Measurements from ENCODE around the gene MAGI2. TPM values are rescaled to one million over a fixed set of nuclear protein-coding genes. Genes with fewer than 3 reads are reported as not detected.

The MAGI2 gene
- total RNA-seq, 2 donors from 2014 or later, result 10.3 to 19.2 TPM

DNA sequence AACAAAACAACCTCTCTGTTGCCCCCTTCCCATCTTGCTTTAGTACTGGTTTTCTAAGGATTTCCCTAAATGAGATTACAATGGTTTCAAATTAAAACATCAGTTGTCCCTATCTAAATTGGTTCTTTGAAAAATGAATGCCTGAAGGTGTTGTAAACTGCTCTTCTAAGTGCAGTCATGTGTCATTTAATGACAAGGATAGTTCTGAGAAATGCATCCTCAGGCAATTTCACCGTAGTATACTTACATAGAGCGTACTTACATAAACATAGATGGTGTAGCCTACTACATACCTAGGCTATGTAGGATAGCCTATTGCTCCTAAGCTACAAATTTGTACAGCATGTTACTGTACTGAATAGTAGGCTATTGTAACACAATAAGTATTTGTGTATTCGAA lies 278.1 kb downstream of the MAGI2 start:
- no peak overlapping the region for H3K27ac Mint-ChIP-seq
- peaks cover 6% of the 10 kb centered on the region for H3K9me3 Mint-ChIP-seq
- DNase-seq, result no peak
- H3K36me3 ChIP-seq (ENCODE audit: control insufficient read depth, insufficient read depth, low read length), result no peaks in the 10 kb centered on the region
- no peak overlapping the region for H3K4me3 ChIP-seq (ENCODE audit: low read length)
- H3K4me3 Mint-ChIP-seq, result no peak overlapping the region
- no peak overlapping the region for H3K27ac ChIP-seq (ENCODE audit: low read depth, low read length)
- H3K9ac ChIP-seq (ENCODE audit: extremely low read depth, low read length, poor library complexity, severe bottlenecking), result no peak overlapping the region
- H3K36me3 Mint-ChIP-seq (ENCODE audit: low read depth), result no peaks in the 10 kb centered on the region
- 88% methylated on average over 3 of the region's 3 CpGs; no CpG with 5 or more reads in 1 of the 2 experiments for WGBS, 2 experiments (ENCODE audit: insufficient coverage in 1 of 2, insufficient read length in 1 of 2)
- H3K4me1 ChIP-seq (ENCODE audit: control insufficient read depth, insufficient read depth, low read length), result no peaks in the 10 kb centered on the region
- no peaks in the 10 kb centered on the region for H3K27me3 ChIP-seq (ENCODE audit: control insufficient read depth, insufficient read depth, low read length, poor library complexity, severe bottlenecking)
- no peaks in the 10 kb centered on the region for H3K9me3 ChIP-seq (ENCODE audit: control insufficient read depth, low read length)
- H3K27me3 Mint-ChIP-seq (ENCODE audit: insufficient read depth), result peaks cover 2% of the 10 kb centered on the region
- no peaks in the 10 kb centered on the region for H3K4me1 Mint-ChIP-seq
- no peak for TF ChIP-seq CTCF (conservative IDR thresholded peaks at IDR 0.05)

- WGBS, 2 experiments (ENCODE audit: insufficient coverage in 1 of 2, insufficient read length in 1 of 2), result 100% methylated on average over 1 of the region's 1 CpG
- Histone ChIP-seq H3K9ac (ENCODE audit: extremely low read depth, low read length, poor library complexity, severe bottlenecking) (no peak overlapping the region), H3K36me3 (ENCODE audit: control insufficient read depth, insufficient read depth, low read length) (no peaks in the 10 kb centered on the region), H3K4me1 (ENCODE audit: control insufficient read depth, insufficient read depth, low read length) (no peaks in the 10 kb centered on the region), H3K27me3 (ENCODE audit: control insufficient read depth, insufficient read depth, low read length, poor library complexity, severe bottlenecking) (no peaks in the 10 kb centered on the region), H3K4me3 (ENCODE audit: low read length) (peak overlapping the region; percentile 53), H3K27ac (ENCODE audit: low read depth, low read length) (no peak overlapping the region), H3K9me3 (ENCODE audit: control insufficient read depth, low read length) (peaks cover 73% of the 10 kb centered on the region)
- H3K9me3 Mint-ChIP-seq, result peaks cover 60% of the 10 kb centered on the region
- DNase-seq, result no peak
- H3K36me3 Mint-ChIP-seq (ENCODE audit: low read depth), result no peaks in the 10 kb centered on the region
- no peaks in the 10 kb centered on the region for H3K4me1 Mint-ChIP-seq
- no peak overlapping the region for H3K4me3 Mint-ChIP-seq
- H3K27ac Mint-ChIP-seq, result no peak overlapping the region
- TF ChIP-seq CTCF (conservative IDR thresholded peaks at IDR 0.05), result no peak
- no peaks in the 10 kb centered on the region for H3K27me3 Mint-ChIP-seq (ENCODE audit: insufficient read depth)
Observed at GRCh38 chr7:79165225-79165624, 288.2 kb downstream of the MAGI2 start.

- WGBS, 2 experiments (ENCODE audit: insufficient coverage in 1 of 2, insufficient read length in 1 of 2), result 92 to 100% methylated on average over 2 to 5 of the region's 5 CpGs
- no peak for TF ChIP-seq CTCF (conservative IDR thresholded peaks at IDR 0.05)
Observed at GRCh38 chr7:79159040-79159664, 294.3 kb downstream of the MAGI2 start.

More at GRCh38 chr7:79159040-79159664, 294.3 kb downstream of the MAGI2 start:
- H3K4me3 ChIP-seq (ENCODE audit: low read length), result peak overlapping the region; percentile 32
- Mint-ChIP-seq H3K4me3 (no peak overlapping the region), H3K27me3 (ENCODE audit: insufficient read depth) (no peaks in the 10 kb centered on the region), H3K27ac (no peak overlapping the region), H3K4me1 (no peaks in the 10 kb centered on the region), H3K9me3 (peaks cover 59% of the 10 kb centered on the region), H3K36me3 (ENCODE audit: low read depth) (no peaks in the 10 kb centered on the region)
- DNase-seq, result no peak
- no peaks in the 10 kb centered on the region for H3K27me3 ChIP-seq (ENCODE audit: control insufficient read depth, insufficient read depth, low read length, poor library complexity, severe bottlenecking)
- no peaks in the 10 kb centered on the region for H3K4me1 ChIP-seq (ENCODE audit: control insufficient read depth, insufficient read depth, low read length)
- no peak overlapping the region for H3K27ac ChIP-seq (ENCODE audit: low read depth, low read length)
- H3K9ac ChIP-seq (ENCODE audit: extremely low read depth, low read length, poor library complexity, severe bottlenecking), result no peak overlapping the region
- H3K9me3 ChIP-seq (ENCODE audit: control insufficient read depth, low read length), result peaks cover 89% of the 10 kb centered on the region
- no peaks in the 10 kb centered on the region for H3K36me3 ChIP-seq (ENCODE audit: control insufficient read depth, insufficient read depth, low read length)
